Thyroid gland (tissue), 4 donors: ENCODE measurements around the gene WFIKKN2.

ENCODE experiments used
- CTCF ChIP-seq, 6 experiments: fragments of 200-600 bp in 3 of 6; fragments of 450-650 bp in 3 of 6; sonication (generic) in 3 of 6; IDR thresholded peaks; one replicate each; pipeline ENCODE4 v1.5.1; 2016 to 2019; ENCODE audit warnings: antibody characterized with exemption in 6 of 6, mild to moderate bottlenecking in 2 of 6, inconsistent platforms in 1 of 6, moderate library complexity in 1 of 6
- POLR2A ChIP-seq, 2 donors: fragments of 450-650 bp; IDR thresholded peaks; one replicate each; pipeline ENCODE4 v1.6.1; 2017; ENCODE audit warnings: antibody characterized with exemption in 2 of 2, mild to moderate bottlenecking in 2 of 2, moderate library complexity in 1 of 2

GRCh38 chr17:50830994-50831393 lies 4.4 kb upstream of the WFIKKN2 start:
- no peak for TF ChIP-seq CTCF (IDR thresholded peaks at IDR 0.05)
- no peak for TF ChIP-seq POLR2A (IDR thresholded peaks at IDR 0.05)
